ENCODE results near the gene ARHGEF19.
A peak's percentile ranks its signal among the peaks of the same experiment; 100 is the strongest.

Gene ARHGEF19

DNA sequence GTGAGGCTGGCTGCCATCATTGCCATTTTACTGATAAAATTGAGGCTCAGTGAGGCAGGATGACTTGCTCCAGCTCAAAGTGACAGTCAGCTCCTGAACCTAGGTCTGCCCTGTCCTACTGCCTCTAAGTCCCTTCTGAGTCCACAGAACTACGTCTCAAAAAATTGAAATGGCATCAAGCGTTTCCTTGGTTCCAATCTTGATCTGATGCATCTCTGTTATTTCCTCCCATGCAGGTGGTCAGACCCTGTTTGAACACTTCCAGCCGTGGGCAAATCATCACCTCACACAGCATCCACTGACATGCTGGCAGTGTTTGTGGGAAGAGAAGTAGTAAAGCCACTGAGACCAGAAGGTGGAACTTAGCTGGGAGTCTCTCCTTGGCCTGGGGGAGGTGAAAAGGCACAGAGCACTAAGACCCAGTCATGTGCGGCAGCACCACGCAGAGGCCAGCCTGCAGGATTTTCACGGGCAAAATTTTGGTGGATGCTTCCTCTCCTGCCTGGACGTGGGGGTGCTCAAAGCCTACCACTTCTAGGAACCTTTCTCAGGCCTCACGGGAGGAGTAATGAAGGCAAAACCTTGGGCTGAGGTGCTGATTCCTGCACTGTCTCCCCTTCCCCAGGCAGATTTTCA is 32.3 kb upstream of the ARHGEF19 start:
- Histone ChIP-seq H3K36me3 (ENCODE audit: insufficient read depth, low read length) (peaks cover 4% of the 10 kb centered on the region; the same call in 1 of the 2 replicates), H3K4me1 (ENCODE audit: control insufficient read depth, insufficient read depth, low read length, unreplicated experiment) (peaks cover 18% of the 10 kb centered on the region), H3K79me2 (ENCODE audit: control insufficient read depth, insufficient read depth, low read length, unreplicated experiment) (no peaks in the 10 kb centered on the region), H3K4me3 (ENCODE audit: low read depth, low read length) (no peak overlapping the region), H3K27me3 (ENCODE audit: insufficient read depth, low read length) (no peaks in the 10 kb centered on the region), H2AFZ (ENCODE audit: low read length, unreplicated experiment) (no peak overlapping the region), H3K27ac (ENCODE audit: low read depth, low read length) (no peak overlapping the region)

DNA sequence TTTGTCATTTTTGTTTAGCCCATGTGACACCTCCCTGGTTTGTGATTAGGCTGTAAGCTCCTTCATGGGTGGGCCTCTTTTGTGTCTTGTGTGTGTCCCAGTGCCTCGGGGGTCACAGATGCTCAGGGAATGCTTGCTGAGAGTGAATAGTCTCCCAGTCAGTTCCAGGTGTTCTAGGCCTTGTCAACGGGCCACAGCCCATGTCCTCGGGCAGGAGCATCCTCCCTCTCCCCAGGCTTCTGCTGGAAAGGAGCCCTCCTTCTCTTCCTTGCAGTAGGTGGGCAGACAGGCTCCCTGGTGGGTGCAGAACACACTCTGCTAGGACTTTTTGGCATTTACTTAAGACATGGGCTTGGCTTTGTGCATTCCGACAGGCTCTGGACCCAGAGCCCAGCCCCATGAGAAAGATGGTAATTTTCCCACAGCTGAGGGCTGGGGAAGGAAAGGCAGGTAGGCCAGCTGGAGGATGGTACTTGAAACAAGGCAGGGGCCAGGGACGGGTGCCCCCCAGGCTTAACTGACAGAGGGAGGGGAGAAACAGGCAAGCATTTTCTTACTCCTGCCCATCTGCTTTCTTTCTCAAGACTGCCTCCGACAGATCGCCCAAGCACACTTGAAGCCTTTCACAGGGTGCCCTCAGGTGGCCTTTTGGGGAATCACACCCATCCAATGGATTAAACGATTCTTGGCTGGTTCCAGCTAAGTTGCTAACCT is 31.6 kb upstream of the ARHGEF19 start:
- no peak overlapping the region for H3K27ac ChIP-seq (ENCODE audit: low read depth, low read length)
- H3K27me3 ChIP-seq (ENCODE audit: insufficient read depth, low read length): no peaks in the 10 kb centered on the region
- no peaks in the 10 kb centered on the region for H3K79me2 ChIP-seq (ENCODE audit: control insufficient read depth, insufficient read depth, low read length, unreplicated experiment)
- H3K4me1 ChIP-seq (ENCODE audit: control insufficient read depth, insufficient read depth, low read length, unreplicated experiment): peaks cover 12% of the 10 kb centered on the region
- H3K36me3 ChIP-seq (ENCODE audit: insufficient read depth, low read length): peaks cover 4% of the 10 kb centered on the region; the same call in 1 of the 2 replicates
- no peak overlapping the region for H2AFZ ChIP-seq (ENCODE audit: low read length, unreplicated experiment)
- H3K4me3 ChIP-seq (ENCODE audit: low read depth, low read length): no peak overlapping the region

DNA sequence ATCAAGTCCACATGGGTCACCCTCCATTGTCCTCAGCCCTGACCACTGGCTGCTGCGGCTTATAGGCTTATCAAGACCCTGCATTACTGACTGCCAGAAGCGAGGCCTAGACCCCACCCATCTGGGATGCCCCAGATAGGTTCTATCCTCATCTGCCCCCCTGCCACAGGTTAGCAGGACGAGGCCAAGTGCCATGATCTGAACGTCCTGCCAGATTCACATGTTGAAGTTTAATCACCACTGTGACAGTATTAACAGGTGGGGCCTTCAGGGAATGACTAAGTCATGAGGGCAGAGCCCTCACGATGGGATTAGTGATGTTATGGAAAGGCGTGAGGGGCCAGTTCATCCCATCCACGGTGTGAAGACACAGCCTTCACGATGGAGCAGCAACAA is 30.8 kb upstream of the ARHGEF19 start:
- no peak overlapping the region for H3K4me3 ChIP-seq (ENCODE audit: low read depth, low read length)
- H3K36me3 ChIP-seq (ENCODE audit: insufficient read depth, low read length): peaks cover 4% of the 10 kb centered on the region; the same call in 1 of the 2 replicates
- peaks cover 3% of the 10 kb centered on the region for H3K4me1 ChIP-seq (ENCODE audit: control insufficient read depth, insufficient read depth, low read length, unreplicated experiment)
- H3K79me2 ChIP-seq (ENCODE audit: control insufficient read depth, insufficient read depth, low read length, unreplicated experiment): no peaks in the 10 kb centered on the region
- no peak overlapping the region for H2AFZ ChIP-seq (ENCODE audit: low read length, unreplicated experiment)
- H3K27ac ChIP-seq (ENCODE audit: low read depth, low read length): no peak overlapping the region
- H3K27me3 ChIP-seq (ENCODE audit: insufficient read depth, low read length): no peaks in the 10 kb centered on the region

DNA sequence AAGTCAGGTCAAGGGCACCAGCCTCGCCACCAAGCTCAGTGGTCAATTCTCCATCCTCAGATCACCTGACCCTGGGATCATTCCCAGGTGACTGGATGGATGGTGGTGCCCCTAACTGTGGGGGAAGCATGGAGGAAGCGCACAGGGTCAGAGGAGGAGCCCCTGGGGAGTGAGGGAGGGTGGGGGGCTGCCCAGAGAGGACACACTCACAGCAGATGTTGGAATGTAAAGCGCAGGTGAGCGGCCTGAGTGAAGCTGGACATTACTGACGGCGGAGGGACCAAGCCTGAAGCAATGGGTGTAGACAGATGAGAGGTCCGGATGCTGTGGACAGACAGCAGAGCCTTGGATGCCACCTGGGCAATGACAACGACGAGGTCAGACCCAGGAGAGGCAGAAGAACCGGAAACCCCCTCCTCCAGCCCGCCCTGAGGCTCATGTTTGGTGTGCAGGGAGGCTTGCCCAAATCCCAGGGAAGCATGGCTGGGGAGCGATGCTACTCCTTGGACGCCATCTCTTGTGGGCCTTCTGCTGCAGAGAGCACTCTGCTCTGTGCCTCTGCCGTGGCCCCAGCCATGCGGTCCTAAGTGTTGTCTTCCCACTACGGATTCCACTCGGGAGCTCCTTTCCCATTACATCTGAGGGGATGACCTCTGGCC is 30.2 kb upstream of the ARHGEF19 start:
- Histone ChIP-seq H3K27me3 (ENCODE audit: insufficient read depth, low read length) (no peaks in the 10 kb centered on the region), H2AFZ (ENCODE audit: low read length, unreplicated experiment) (no peak overlapping the region), H3K4me1 (ENCODE audit: control insufficient read depth, insufficient read depth, low read length, unreplicated experiment) (peaks cover 4% of the 10 kb centered on the region), H3K4me3 (ENCODE audit: low read depth, low read length) (no peak overlapping the region), H3K27ac (ENCODE audit: low read depth, low read length) (no peak overlapping the region), H3K36me3 (ENCODE audit: insufficient read depth, low read length) (peaks cover 4% of the 10 kb centered on the region; the same call in 1 of the 2 replicates), H3K79me2 (ENCODE audit: control insufficient read depth, insufficient read depth, low read length, unreplicated experiment) (no peaks in the 10 kb centered on the region)

DNA sequence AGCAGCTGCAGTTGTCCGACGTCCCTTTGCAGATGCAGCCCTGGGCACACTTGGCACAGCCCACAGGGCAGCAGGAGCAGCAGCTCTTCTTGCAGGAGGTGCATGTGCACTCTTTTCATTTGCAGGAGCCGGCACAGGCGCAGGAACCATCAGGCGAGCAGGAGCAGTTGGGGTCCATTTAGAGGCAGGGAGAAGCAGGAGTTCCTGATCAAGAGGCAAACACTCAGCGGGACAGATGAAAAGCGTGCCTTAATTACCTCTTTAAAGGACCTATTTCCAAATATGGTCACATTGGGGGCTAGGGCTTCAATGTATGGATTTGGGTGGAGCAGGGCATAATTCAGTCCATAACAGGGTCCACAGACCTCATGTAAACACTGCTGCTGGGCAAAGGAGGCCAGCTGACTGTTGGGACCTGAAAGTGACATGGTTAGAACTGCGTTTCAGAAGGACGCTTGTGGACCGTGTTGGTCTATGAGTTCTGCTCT is 28.8 kb upstream of the ARHGEF19 start:
- Histone ChIP-seq H3K27ac (ENCODE audit: low read depth, low read length) (no peak overlapping the region), H3K4me1 (ENCODE audit: control insufficient read depth, insufficient read depth, low read length, unreplicated experiment) (peaks cover 14% of the 10 kb centered on the region), H3K36me3 (ENCODE audit: insufficient read depth, low read length) (no peaks in the 10 kb centered on the region), H2AFZ (ENCODE audit: low read length, unreplicated experiment) (no peak overlapping the region), H3K79me2 (ENCODE audit: control insufficient read depth, insufficient read depth, low read length, unreplicated experiment) (no peaks in the 10 kb centered on the region), H3K27me3 (ENCODE audit: insufficient read depth, low read length) (no peaks in the 10 kb centered on the region), H3K4me3 (ENCODE audit: low read depth, low read length) (no peak overlapping the region)

DNA sequence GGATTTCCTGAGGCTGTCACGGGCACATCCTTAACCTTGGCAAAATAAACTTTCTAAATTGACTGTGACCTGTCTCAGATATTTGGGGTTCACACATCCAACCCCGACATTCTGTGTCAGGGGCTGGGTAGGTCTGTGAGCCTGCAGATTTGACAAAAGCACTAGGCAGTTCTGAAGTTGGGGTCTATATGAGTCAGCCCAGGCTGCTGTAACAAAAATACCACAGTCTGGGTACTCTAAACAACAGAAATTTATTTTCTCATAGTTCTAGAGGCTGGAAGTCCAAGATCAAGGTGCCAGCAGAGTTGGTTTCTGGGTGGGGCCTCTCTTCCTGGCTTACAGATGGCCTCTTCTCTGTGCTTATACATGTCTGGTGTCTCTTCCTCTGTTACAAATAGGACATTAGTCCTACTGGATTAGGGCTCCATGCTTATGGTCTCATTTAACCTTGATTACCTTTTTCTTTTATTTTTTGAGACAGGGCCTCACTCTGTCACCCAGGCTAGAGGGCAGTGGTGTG is 27.6 kb upstream of the ARHGEF19 start:
- Histone ChIP-seq H3K36me3 (ENCODE audit: insufficient read depth, low read length) (no peaks in the 10 kb centered on the region), H3K27ac (ENCODE audit: low read depth, low read length) (no peak overlapping the region), H3K27me3 (ENCODE audit: insufficient read depth, low read length) (no peaks in the 10 kb centered on the region), H2AFZ (ENCODE audit: low read length, unreplicated experiment) (no peak overlapping the region), H3K79me2 (ENCODE audit: control insufficient read depth, insufficient read depth, low read length, unreplicated experiment) (no peaks in the 10 kb centered on the region), H3K4me1 (ENCODE audit: control insufficient read depth, insufficient read depth, low read length, unreplicated experiment) (peaks cover 17% of the 10 kb centered on the region), H3K4me3 (ENCODE audit: low read depth, low read length) (no peak overlapping the region)

DNA sequence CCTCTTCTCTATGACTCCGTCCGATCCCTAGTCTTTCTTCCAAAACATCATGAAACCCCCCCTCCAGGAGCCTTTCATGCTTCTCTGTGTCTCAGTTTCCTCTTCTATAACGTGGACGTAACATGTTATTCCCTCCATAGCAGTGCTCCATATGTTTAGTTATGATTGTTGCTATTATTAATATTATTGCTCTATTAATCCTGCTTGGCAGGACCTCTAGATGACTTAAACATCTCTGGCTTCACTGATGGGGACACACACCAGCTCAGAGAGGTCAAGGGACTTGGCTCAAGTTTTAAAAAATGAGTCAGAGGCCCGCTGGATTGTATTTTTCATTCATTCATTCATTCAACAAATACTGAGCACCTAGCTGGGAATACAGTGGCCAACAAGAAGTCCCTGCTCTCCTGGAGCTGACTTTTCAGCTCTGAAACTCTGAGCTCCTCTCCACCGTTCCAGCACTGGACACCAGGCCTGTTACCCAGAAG is 24.9 kb upstream of the ARHGEF19 start:
- Histone ChIP-seq H3K36me3 (ENCODE audit: insufficient read depth, low read length) (no peaks in the 10 kb centered on the region), H3K79me2 (ENCODE audit: control insufficient read depth, insufficient read depth, low read length, unreplicated experiment) (no peaks in the 10 kb centered on the region), H3K4me1 (ENCODE audit: control insufficient read depth, insufficient read depth, low read length, unreplicated experiment) (peaks cover 17% of the 10 kb centered on the region), H3K27ac (ENCODE audit: low read depth, low read length) (peak overlapping the region; percentile 89), H3K4me3 (ENCODE audit: low read depth, low read length) (peak overlapping the region; percentile 86), H3K27me3 (ENCODE audit: insufficient read depth, low read length) (no peaks in the 10 kb centered on the region), H2AFZ (ENCODE audit: low read length, unreplicated experiment) (peak overlapping the region; percentile 92)

DNA sequence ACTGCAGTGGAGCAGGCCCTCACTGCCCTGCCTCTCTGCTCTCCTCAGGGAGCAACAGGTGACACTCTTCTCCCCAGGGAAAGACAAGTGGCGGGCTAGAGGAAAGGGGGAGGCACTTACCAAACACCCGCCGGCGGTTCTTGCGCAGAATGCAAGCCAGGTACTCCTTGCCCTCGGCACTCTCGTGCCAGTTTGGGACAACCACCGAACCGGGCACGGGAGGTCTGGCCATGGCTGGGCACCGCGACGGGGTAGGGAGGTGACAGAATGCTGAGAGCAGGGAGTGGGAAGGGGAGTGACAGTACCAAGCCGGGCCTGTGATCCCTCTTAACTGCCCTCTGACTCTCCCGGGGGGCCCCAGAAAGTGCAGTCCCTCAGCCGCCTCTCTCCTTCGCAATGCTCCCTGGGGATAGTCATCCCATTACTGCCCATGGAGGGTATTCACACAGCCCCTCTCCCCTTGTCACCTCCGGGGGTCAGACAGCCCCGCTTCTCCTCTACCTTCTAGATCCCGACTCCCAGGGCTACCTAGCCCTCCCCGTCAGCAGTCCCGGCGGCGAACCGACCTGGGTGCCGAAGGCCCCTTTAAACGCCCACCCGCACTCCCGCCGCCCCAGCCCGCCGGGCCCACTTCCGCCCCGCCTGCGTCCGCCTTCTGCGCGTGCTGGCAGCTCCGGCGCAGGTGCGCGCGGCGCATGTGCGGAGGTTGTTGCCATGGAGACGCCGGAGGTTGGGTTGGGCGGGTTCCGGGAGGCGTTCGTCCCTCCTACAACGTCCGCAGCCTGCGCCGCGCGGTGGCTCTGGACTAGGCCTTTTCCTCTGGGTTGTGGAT is 24.3 kb upstream of the ARHGEF19 start, which contains the start of gene CPLANE2:
Gene CPLANE2, minus strand, starts transcription at position 673 of the 832 bp plus-strand sequence. Its CDS starts 441 bp downstream, at position 232.
- peak within 1 kb of the TSS; percentile 86 for H3K4me3 ChIP-seq (ENCODE audit: low read depth, low read length)
- H3K36me3 ChIP-seq (ENCODE audit: insufficient read depth, low read length): no peaks in the 10 kb centered on the region
- no peaks in the 10 kb centered on the region for H3K79me2 ChIP-seq (ENCODE audit: control insufficient read depth, insufficient read depth, low read length, unreplicated experiment)
- peak within 1 kb of the TSS; percentile 89 for H3K27ac ChIP-seq (ENCODE audit: low read depth, low read length)
- H3K27me3 ChIP-seq (ENCODE audit: insufficient read depth, low read length): no peaks in the 10 kb centered on the region
- peaks cover 17% of the 10 kb centered on the region for H3K4me1 ChIP-seq (ENCODE audit: control insufficient read depth, insufficient read depth, low read length, unreplicated experiment)
- H2AFZ ChIP-seq (ENCODE audit: low read length, unreplicated experiment): peak within 1 kb of the TSS; percentile 96

DNA sequence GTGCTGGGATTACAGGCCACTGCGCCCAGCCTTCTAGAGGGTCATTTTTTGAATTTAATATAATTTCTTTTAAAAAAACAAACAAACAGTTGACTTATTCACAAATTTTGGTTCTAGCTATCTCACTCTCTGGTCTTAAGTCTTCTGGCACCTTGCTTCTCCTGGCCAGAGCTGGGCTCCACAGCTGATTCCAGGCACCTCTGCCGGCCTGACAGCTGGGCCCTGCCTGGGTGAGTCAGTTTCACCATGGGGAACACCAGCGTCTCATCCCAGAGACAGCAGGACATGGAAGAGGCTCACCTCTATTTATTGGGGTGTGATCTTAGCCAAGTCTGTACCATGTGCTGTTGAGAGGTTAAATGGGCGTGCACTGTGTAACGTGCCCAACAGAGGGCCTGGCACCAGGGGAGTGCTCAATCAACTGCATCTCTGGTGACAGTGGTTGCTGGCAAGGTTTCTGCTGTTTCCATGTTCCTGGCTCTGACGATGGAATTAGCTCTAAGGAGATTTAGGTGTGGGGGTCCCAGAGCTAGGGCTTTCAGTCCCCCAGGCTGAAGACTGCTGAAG is 23.6 kb upstream of the ARHGEF19 start:
- Histone ChIP-seq H3K79me2 (ENCODE audit: control insufficient read depth, insufficient read depth, low read length, unreplicated experiment) (no peaks in the 10 kb centered on the region), H3K27ac (ENCODE audit: low read depth, low read length) (no peak overlapping the region), H2AFZ (ENCODE audit: low read length, unreplicated experiment) (no peak overlapping the region), H3K4me1 (ENCODE audit: control insufficient read depth, insufficient read depth, low read length, unreplicated experiment) (peaks cover 17% of the 10 kb centered on the region), H3K4me3 (ENCODE audit: low read depth, low read length) (peak overlapping the region; percentile 86), H3K27me3 (ENCODE audit: insufficient read depth, low read length) (no peaks in the 10 kb centered on the region), H3K36me3 (ENCODE audit: insufficient read depth, low read length) (no peaks in the 10 kb centered on the region)

All from ACC112 (cell line).